GM20000 (cell line): ENCODE results near the gene RASSF1.

Experiments
- DNase-seq: peaks from one replicate; pipeline ENCODE4 v3.0.0; 2012; ENCODE audit warnings: low spot score
- TF ChIP-seq, protein P1 (sequence below): IDR thresholded peaks from 2 replicates; pipeline ENCODE4 v1.5.1; 2012; ENCODE audit warnings: mild to moderate bottlenecking, control low read depth; ENCODE audit errors: extremely low read depth, missing control alignments

Gene RASSF1

GRCh38 chr3:50354850-50355249 is 14.2 kb upstream of the RASSF1 start:
- no peak for DNase-seq
- TF ChIP-seq, protein P1, sequence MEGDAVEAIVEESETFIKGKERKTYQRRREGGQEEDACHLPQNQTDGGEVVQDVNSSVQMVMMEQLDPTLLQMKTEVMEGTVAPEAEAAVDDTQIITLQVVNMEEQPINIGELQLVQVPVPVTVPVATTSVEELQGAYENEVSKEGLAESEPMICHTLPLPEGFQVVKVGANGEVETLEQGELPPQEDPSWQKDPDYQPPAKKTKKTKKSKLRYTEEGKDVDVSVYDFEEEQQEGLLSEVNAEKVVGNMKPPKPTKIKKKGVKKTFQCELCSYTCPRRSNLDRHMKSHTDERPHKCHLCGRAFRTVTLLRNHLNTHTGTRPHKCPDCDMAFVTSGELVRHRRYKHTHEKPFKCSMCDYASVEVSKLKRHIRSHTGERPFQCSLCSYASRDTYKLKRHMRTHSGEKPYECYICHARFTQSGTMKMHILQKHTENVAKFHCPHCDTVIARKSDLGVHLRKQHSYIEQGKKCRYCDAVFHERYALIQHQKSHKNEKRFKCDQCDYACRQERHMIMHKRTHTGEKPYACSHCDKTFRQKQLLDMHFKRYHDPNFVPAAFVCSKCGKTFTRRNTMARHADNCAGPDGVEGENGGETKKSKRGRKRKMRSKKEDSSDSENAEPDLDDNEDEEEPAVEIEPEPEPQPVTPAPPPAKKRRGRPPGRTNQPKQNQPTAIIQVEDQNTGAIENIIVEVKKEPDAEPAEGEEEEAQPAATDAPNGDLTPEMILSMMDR, result no peak

DNA sequence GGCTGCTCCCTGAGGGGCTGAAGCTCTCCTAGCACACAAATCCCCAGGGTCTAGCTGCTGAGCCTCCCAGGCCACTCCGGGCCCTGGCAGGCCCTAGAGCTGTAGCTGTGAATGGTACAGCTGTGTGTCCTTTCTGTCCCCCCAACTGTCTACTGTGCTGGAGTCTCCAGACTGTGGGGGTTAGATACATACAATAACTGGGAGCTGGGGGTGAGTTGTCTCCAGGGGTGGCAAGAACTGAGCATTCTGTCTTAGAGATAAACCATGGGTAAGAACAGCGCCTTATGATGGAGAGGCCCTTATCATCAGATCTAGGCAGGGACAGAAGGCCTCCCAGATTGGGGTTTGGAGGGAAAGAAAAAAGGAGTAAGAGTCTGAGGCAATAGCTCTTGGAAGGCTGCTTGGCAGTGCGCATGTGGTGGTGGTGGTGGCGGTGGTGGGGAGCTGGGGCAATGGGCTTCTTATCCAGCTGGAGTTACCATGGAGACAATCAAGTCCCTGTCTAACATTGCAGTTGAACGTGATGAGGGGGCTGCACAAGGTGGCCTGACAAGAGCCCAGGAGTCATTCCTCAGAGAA is 13.6 kb upstream of the RASSF1 start:
- no peak for DNase-seq
- TF ChIP-seq, protein P1, result no peak

- TF ChIP-seq, protein P1, result no peak
- DNase-seq, result no peak
These were observed 12.8 kb upstream of the RASSF1 start for GRCh38 chr3:50353245-50354004.

DNA sequence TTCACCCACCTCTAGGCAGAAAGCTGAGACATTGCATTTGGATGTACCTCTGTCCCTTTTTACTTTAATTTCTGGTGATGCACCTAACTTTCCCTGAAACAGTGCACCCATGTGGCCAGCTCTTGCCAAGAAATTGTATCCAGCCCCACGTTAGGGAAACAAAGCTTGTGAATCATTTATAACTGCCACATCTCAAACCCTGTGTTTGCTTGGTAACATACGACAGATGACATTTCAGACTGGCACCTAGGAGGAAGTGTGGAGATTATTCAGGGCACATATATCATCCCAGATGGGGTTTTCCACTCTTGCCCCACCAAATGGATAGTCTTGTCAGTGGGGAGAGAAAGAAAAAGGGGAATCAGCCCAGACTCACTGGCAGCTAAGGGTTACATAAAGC is 12.1 kb upstream of the RASSF1 start:
- TF ChIP-seq, protein P1, result no peak
- DNase-seq, result no peak

GRCh38 chr3:50351323-50351697 is 10.7 kb upstream of the RASSF1 start:
- DNase-seq, result no peak
- TF ChIP-seq, protein P1, result no peak

DNA sequence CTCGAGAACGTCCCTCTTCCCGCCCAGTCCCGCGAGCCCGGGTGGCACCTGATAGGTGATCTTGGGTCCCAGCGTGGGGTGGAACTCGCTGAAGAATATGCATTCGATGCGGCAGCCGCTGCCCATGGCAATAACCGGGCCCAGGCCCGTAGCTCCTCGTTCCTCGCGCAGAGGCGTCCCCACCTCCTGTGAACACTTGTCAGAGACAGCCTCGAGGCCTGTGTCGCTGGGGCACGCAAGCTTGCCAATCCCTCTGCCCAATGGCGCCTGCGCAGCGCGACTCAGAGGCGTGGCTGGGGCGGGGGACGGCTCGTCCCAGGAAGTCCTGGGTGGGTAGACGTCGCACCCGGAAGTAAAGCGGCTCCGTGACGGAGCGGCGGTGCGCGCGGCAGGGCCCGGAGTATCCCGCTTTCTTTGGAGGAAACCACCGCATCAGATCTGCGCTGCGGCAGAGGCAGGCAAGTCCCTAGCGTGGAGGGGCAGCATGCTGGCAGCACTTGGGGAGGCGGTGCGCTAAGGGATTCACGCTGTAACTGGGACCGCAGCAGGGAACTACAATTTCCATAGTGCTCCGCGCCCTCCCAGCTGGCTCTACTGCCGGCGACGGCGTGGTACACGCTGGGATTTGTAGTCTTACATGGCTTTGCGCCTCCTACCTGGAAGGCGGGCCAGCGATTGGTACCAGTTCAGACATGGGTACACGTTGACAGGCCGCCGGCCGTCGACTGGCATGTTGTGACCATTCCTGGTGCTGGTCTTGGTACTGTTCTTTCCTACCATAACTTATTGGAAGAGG is 10.1 kb upstream of the RASSF1 start, which contains the start of the genes CYB561D2 and NPRL2:
Gene CYB561D2 (plus strand): TSS at position 336 of the 796 bp plus-strand sequence. CDS start 572 bp downstream, outside the sequence.
Gene NPRL2 (minus strand): TSS at position 249 of the 796 bp plus-strand sequence. CDS start 123 bp downstream, at position 126.
- TF ChIP-seq, protein P1, result no peak
- peak; percentile 95 for DNase-seq

- TF ChIP-seq, protein P1, result no peak
- DNase-seq, result no peak
These were observed 9.5 kb upstream of the RASSF1 start for GRCh38 chr3:50350213-50350526.
